Spleen (tissue), 7 donors: Measurements from ENCODE around the gene SMIM1.

Experiments used
- POLR2A ChIP-seq, 3 donors: fragments of 450-650 bp; IDR thresholded peaks; one replicate each; pipeline ENCODE4 v1.5.1; 2017; ENCODE audit warnings: antibody characterized with exemption in 3 of 3, mild to moderate bottlenecking in 1 of 3
- TF ChIP-seq, protein P1 (sequence below), 11 experiments: fragments of 200-600 bp in 7 of 11; fragments of 450-650 bp in 4 of 11; sonication (generic) in 4 of 11; IDR thresholded peaks in 8 of 11; conservative IDR thresholded peaks in 3 of 11; 1 replicate in 7 of 11; 2 replicates in 4 of 11; pipeline versions ENCODE4 v1.4.0 to v1.8.0; 2016 to 2021; ENCODE audit warnings: antibody characterized with exemption in 11 of 11, inconsistent platforms in 4 of 11, mild to moderate bottlenecking in 1 of 11
- donor health status: DM: no; HTN: no; CAD: no; lungs with moderate emphysema.
- donor health status: DM: no; HTN: no; CAD: no.
- donor health status: DM: no; HTN: no; CAD: no.

DNA sequence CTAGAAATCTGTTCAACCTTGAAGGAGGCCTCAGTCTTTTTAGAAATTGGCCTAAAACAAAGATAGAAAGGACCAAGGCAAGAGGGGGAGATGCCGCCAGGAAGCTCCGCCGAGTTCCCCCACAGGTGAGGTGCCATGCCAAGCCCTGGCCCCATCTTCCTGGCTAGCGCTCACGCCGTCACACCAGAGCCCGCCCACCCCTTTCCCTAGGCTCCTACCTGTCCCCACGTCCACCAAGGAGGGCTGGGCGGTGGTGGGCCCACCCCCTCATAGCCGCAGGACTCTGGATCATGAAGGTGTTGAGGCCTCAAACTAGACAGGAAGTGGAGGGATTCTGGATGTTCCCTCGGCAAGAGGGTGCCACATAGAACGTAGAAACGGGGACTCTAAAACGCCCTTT is 35.8 kb upstream of the SMIM1 start:
- TF ChIP-seq, protein P1, sequence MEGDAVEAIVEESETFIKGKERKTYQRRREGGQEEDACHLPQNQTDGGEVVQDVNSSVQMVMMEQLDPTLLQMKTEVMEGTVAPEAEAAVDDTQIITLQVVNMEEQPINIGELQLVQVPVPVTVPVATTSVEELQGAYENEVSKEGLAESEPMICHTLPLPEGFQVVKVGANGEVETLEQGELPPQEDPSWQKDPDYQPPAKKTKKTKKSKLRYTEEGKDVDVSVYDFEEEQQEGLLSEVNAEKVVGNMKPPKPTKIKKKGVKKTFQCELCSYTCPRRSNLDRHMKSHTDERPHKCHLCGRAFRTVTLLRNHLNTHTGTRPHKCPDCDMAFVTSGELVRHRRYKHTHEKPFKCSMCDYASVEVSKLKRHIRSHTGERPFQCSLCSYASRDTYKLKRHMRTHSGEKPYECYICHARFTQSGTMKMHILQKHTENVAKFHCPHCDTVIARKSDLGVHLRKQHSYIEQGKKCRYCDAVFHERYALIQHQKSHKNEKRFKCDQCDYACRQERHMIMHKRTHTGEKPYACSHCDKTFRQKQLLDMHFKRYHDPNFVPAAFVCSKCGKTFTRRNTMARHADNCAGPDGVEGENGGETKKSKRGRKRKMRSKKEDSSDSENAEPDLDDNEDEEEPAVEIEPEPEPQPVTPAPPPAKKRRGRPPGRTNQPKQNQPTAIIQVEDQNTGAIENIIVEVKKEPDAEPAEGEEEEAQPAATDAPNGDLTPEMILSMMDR (IDR thresholded peaks at IDR 0.05 in 8 of 11, conservative IDR thresholded peaks at IDR 0.05 in 3 of 11) = no peak
- TF ChIP-seq POLR2A (IDR thresholded peaks at IDR 0.05) = no peak
